ENCODE data around the gene ACAA2.
"Not testable (repeated sequence)": the region's sequence is repeated elsewhere in the genome, so short reads cannot be mapped to it uniquely, and the experiment has no call there.

ACAA2 gene

GRCh38 chr18:49795612-49796552 lies 17.5 kb downstream of the ACAA2 start:
- POLR2A ChIA-PET: no interaction called here
- DNase-seq (ENCODE audit: low read depth, low spot score): no peak
- no peak for TF ChIP-seq CTCF (IDR thresholded peaks at IDR 0.05; ENCODE audit: insufficient read depth, low read length, missing control alignments)
- H3K4me3 ChIP-seq (ENCODE audit: low read depth, low read length): no peak overlapping the region
- CTCF ChIA-PET: interaction anchor here (0.8 to 3.9 kb wide), 4 partner anchors 11 to 287 kb away, joined by 4 to 33 read pairs (median 10); no protein-coding TSS in a partner anchor

GRCh38 chr18:49794743-49795142 lies 18.6 kb downstream of the ACAA2 start:
- no peak for TF ChIP-seq CTCF (IDR thresholded peaks at IDR 0.05; ENCODE audit: insufficient read depth, low read length, missing control alignments)
- CTCF ChIA-PET: interaction anchor here (3.1 to 3.9 kb wide), 2 partner anchors 10 to 63 kb away, joined by 12 to 33 read pairs; no protein-coding TSS in a partner anchor
- DNase-seq (ENCODE audit: low read depth, low spot score): no peak
- H3K4me3 ChIP-seq (ENCODE audit: low read depth, low read length): no peak overlapping the region
- POLR2A ChIA-PET: no interaction called here

DNA sequence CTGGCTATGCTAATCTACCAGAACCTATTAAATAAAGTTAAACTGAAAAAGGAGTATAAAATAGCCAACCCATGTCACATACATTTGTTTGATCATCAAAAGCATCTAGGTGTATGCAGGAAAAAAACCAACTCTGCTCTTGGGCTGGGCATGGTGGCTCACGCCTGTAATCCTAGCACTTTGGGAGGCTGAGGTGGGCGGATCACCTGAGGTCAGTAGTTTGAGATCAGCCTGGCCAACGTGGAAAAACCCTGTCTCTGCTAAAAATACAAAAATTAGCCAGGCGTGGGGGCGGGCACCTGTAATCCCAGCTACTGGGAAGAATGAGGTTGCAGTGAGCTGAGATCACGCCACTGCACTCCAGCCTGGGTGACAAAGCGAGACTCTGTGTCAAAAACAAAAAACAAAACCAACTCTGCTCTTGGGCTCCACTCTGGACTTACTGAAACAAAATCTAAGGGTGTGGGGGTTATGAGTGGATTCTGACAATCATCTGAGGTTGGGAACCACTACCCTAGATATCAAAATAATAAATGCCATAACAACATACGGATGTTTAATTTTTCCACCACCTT lies 23.7 kb downstream of the ACAA2 start:
- POLR2A ChIA-PET; H3K4me3 ChIP-seq (ENCODE audit: low read depth, low read length); DNase-seq (ENCODE audit: low read depth, low spot score): not testable (repeated sequence)
- CTCF ChIA-PET: interaction anchor here (0.7 to 1.0 kb wide), 2 partner anchors 8 to 21 kb away, joined by 3 read pairs; no protein-coding TSS in a partner anchor

- no peak overlapping the region for H3K4me3 ChIP-seq (ENCODE audit: low read depth, low read length)
- TF ChIP-seq CTCF (IDR thresholded peaks at IDR 0.05; ENCODE audit: insufficient read depth, low read length, missing control alignments): no peak
- ChIA-PET POLR2A (no interaction called here), CTCF (interaction anchor here (0.7 to 1.5 kb wide), 2 partner anchors 10 to 70 kb away, joined by 3 to 6 read pairs; no protein-coding TSS in a partner anchor)
- no peak for DNase-seq (ENCODE audit: low read depth, low spot score)
Observed at GRCh38 chr18:49788327-49788898, 24.9 kb downstream of the ACAA2 start.

DNA sequence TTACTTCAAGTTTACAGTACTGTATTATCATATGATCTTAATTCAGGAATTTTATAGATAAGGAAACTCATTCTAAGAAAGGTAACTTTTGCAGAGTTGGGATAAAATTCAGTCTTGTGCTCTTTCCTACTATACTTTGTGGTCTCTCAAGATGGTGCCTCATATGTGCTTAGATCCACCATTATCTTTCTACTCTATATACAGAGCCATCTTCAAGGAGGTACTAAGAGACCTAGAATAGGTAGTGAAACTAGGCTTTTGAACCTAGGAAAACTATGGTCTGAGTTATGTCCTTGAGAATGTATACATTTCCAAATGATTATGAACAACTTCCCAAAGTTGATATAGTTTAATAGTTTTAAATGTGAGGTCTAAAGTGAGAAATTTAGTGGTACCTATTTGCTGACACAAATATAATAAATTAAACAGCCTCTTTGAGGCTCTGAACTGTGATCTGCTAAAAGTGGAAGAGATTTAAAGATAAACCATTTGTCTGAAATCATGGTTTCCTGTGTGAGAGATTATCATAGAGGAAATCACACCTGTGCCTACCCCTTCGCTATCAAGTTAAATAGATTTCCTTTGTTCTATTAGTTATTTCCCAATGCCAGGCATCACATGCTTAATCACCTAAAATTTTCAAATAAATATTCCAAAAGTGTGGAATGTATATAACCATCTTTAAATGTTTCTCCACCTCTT lies 27.2 kb downstream of the ACAA2 start:
- H3K4me3 ChIP-seq (ENCODE audit: low read depth, low read length): no peak overlapping the region
- POLR2A ChIA-PET: interaction anchor here (0.7 kb wide), 1 partner anchor 49 kb away, joined by 3 read pairs; no protein-coding TSS in a partner anchor
- DNase-seq (ENCODE audit: low read depth, low spot score): no peak
- no peak for TF ChIP-seq CTCF (IDR thresholded peaks at IDR 0.05; ENCODE audit: insufficient read depth, low read length, missing control alignments)
- CTCF ChIA-PET: interaction anchor here (1.0 to 3.8 kb wide), 6 partner anchors 8 to 276 kb away, joined by 3 to 51 read pairs (median 20); no protein-coding TSS in a partner anchor

Measured in AG04449 (cell line).